Kidney (tissue), 14 donors: ENCODE data around the gene PCNT. TPM values are rescaled to one million over a fixed set of nuclear protein-coding genes. Genes with fewer than 3 reads are reported as not detected.

Experiments
- DNase-seq, 5 donors: peaks; one replicate each; pipeline ENCODE4 v3.0.0-alpha.2; 2013 to 2020
- FAIRE-seq: peaks from 2 replicates; lab custom pipeline; 2012; peaks lifted over from hg19 to GRCh38; lab: Jason Lieb, UNC
- H3K27ac ChIP-seq, 2 donors: one replicate each; pipeline ENCODE4 v1.7.0; 2013; ENCODE audit warnings: low read depth in 2 of 2, low read length in 2 of 2, inconsistent platforms in 1 of 2
- H3K27me3 ChIP-seq: one replicate; pipeline ENCODE4 v1.7.1; 2013; ENCODE audit warnings: low read length, inconsistent platforms; ENCODE audit not compliant: control insufficient read depth, insufficient read depth
- H3K36me3 ChIP-seq, 3 donors: one replicate each; pipeline versions ENCODE4 v1.7.0 to v1.7.1; 2013; ENCODE audit warnings: low read length in 3 of 3, control low read depth in 1 of 3, inconsistent platforms in 1 of 3; ENCODE audit not compliant: insufficient read depth in 3 of 3, control insufficient read depth in 2 of 3
- H3K4me1 ChIP-seq, 3 donors: one replicate each; pipeline versions ENCODE4 v1.7.0 to v1.7.1; 2013; ENCODE audit warnings: low read length in 3 of 3, inconsistent platforms in 1 of 3, low read depth in 1 of 3; ENCODE audit not compliant: control insufficient read depth in 2 of 3, insufficient read depth in 2 of 3
- H3K4me3 ChIP-seq, 3 donors: one replicate each; pipeline versions ENCODE4 v1.7.0 to v1.8.1; 2013; ENCODE audit warnings: low read length in 3 of 3, control low read depth in 1 of 3, inconsistent platforms in 1 of 3
- H3K9ac ChIP-seq, 3 donors: one replicate each; pipeline versions ENCODE4 v1.7.0 to v1.7.1; 2013; ENCODE audit warnings: low read length in 3 of 3, control low read depth in 1 of 3, inconsistent platforms in 1 of 3
- H3K9me3 ChIP-seq, 3 donors: one replicate each; pipeline versions ENCODE4 v1.7.0 to v1.7.1; 2013; ENCODE audit warnings: low read length in 3 of 3, control low read depth in 1 of 3, inconsistent platforms in 1 of 3; ENCODE audit not compliant: control insufficient read depth in 2 of 3, insufficient read depth in 1 of 3
- CTCF ChIP-seq: IDR thresholded peaks from 3 replicates; pipeline ENCODE4 v1.5.1; 2012; ENCODE audit warnings: mild to moderate bottlenecking, moderate library complexity, borderline replicate concordance; ENCODE audit not compliant: insufficient read depth; ENCODE audit errors: extremely low read depth
- intact Hi-C: fragments of 100-400 bp; cut with DNase I; formaldehyde crosslinking; loops from one replicate; pipeline ENCODE4 v1.11.1; 2022
- polyA plus RNA-seq: library from polyadenylated mRNA; stranded (reverse); fragments of 350-450 nt; fragmentation: Illumina TruSeq; extraction: RNeasy Lipid Tissue Mini Kit (QIAGEN cat#74804); gene quantifications from one replicate; pipeline ENCODE4 v1.2.3, GENCODE V29; 2014; ENCODE audit warnings: low read depth, low replicate concordance; ENCODE audit not compliant: insufficient read depth
- total RNA-seq: library from RNA; stranded (reverse); fragmentation: NEBNext Ultra II Directional; extraction: Animal tissue kit (Norgen Biotek cat#: 25700); gene quantifications from one replicate; pipeline ENCODE4 v1.2.1, GENCODE V29; 2021
- donor health status: control.
- donor health status: control.
- donor health status: control.
- donor health status: control.
- donor health status: control.
- donor health status: DM: yes; HTN: yes; CAD: no.
- donor health status: Normal renal cell carcinoma (clear cell type).

Gene PCNT
- total and polyA plus RNA-seq, 2 donors from 2014 or later, result 4.2 to 26.1 TPM

GRCh38 chr21:46289655-46290179 lies 34.2 kb upstream of the PCNT start:
- no peak overlapping the region for H3K4me3 ChIP-seq
- H3K9me3 ChIP-seq, result no peaks in the 10 kb centered on the region
- peaks cover 4 to 14% (median 8%) of the 10 kb centered on the region in 3 donors for H3K4me1 ChIP-seq
- no peak for FAIRE-seq
- no peak for DNase-seq
- intact Hi-C loops, result no loop called here
- H3K9ac ChIP-seq, result no peak overlapping the region
- peaks cover 7% of the 10 kb centered on the region in 3 donors for H3K36me3 ChIP-seq
- no peak for TF ChIP-seq CTCF
- H3K27me3 ChIP-seq, result no peaks in the 10 kb centered on the region
- H3K27ac ChIP-seq, result no peak overlapping the region

- FAIRE-seq, result no peak
- H3K27me3 ChIP-seq, result no peaks in the 10 kb centered on the region
- no peak overlapping the region for H3K27ac ChIP-seq
- H3K9ac ChIP-seq, result no peak overlapping the region
- H3K4me3 ChIP-seq, result no peak overlapping the region
- H3K36me3 ChIP-seq, result peaks cover 7% of the 10 kb centered on the region in 3 donors
- no peaks in the 10 kb centered on the region for H3K9me3 ChIP-seq
- TF ChIP-seq CTCF, result no peak
- no peak for DNase-seq
- H3K4me1 ChIP-seq, result peaks cover 0 to 8% (median 4%) of the 10 kb centered on the region in 3 donors
- intact Hi-C loops, result no loop called here
Observed at GRCh38 chr21:46291561-46291960, 32.4 kb upstream of the PCNT start.

- no peaks in the 10 kb centered on the region for H3K27me3 ChIP-seq
- peaks cover 0 to 2% (median 0%) of the 10 kb centered on the region in 3 donors for H3K4me1 ChIP-seq
- H3K9ac ChIP-seq, result no peak overlapping the region
- FAIRE-seq, result no peak
- H3K36me3 ChIP-seq, result peaks cover 6 to 7% (median 7%) of the 10 kb centered on the region in 3 donors
- no peak overlapping the region for H3K27ac ChIP-seq
- H3K4me3 ChIP-seq, result no peak overlapping the region
- peak in 1 of 5 donors; percentile 7 for DNase-seq
- no peak for TF ChIP-seq CTCF
- no peaks in the 10 kb centered on the region for H3K9me3 ChIP-seq
- intact Hi-C loops, result no loop called here
Observed at GRCh38 chr21:46294647-46295176, 29.2 kb upstream of the PCNT start.
